GM12878 (cell line): Measurements from ENCODE around the gene RGS11. TPM values are rescaled to one million over a fixed set of nuclear protein-coding genes. Genes with fewer than 3 reads are reported as not detected.

Source experiments
- ATAC-seq: fragments of 200-7000 bp; cut with Tn5 transposase; 3 replicates; pipeline ENCODE4 v1.9.1; 2020; ENCODE audit warnings: mild to moderate bottlenecking, moderate library complexity
- BruUV-seq: library from RNA; stranded (reverse); fragments of 400-500 nt; replicated peaks from 2 replicates; lab custom pipeline; 2021; lab: Mats Ljungman, UMichigan
- CTCF ChIA-PET: fragments of 300-600 bp; sonication (Branson Sonifier 250); formaldehyde crosslinking; extraction: SDS; loops from one replicate; lab custom pipeline; 2021; ENCODE audit warnings: inconsistent platforms; lab: Yijun Ruan, JAX
- POLR2A ChIA-PET: fragments of 350-600 bp; formaldehyde crosslinking; extraction: SDS; loops from one replicate; lab custom pipeline; 2021; ENCODE audit warnings: inconsistent platforms; lab: Charles Lee
- RAD21 ChIA-PET: fragments of 300-600 bp; sonication (Branson Sonifier 250); formaldehyde crosslinking; loops from one replicate; lab custom pipeline; 2023; ENCODE audit warnings: antibody characterized with exemption; ENCODE audit not compliant: unreplicated experiment; lab: Charles Lee
- SMC1A ChIA-PET: fragments of 300-600 bp; sonication (Branson Sonifier 250); formaldehyde crosslinking; loops from one replicate; lab custom pipeline; 2023; ENCODE audit not compliant: unreplicated experiment, uncharacterized antibody; lab: Charles Lee
- DNase-seq: peaks from one replicate; pipeline ENCODE4 v3.0.0-alpha.2; 2011; ENCODE audit warnings: low read depth, low spot score
- FAIRE-seq: peaks from 3 replicates; lab custom pipeline; 2011; peaks lifted over from hg19 to GRCh38; lab: Jason Lieb, UNC
- H2AFZ ChIP-seq: 2 replicates; pipeline ENCODE4 v1.6.0; 2011; ENCODE audit warnings: low read depth, low read length, control low read depth; ENCODE audit not compliant: control insufficient read depth
- H3K27ac ChIP-seq: 2 replicates; pipeline ENCODE4 v1.5.1; 2011; ENCODE audit warnings: control low read depth; ENCODE audit not compliant: control insufficient read depth, insufficient read depth
- H3K27me3 ChIP-seq, 2 experiments: replicated peaks in 1 of 2; 2 replicates each; pipeline versions ENCODE4 v1.6.0 to v1.6.1; 2011; ENCODE audit warnings: low read length in 1 of 2; ENCODE audit not compliant: control insufficient read depth in 2 of 2, insufficient read depth in 2 of 2
- H3K36me3 ChIP-seq, 2 experiments: 2 replicates each; pipeline ENCODE4 v1.5.1; 2011; ENCODE audit warnings: low read length in 1 of 2; ENCODE audit not compliant: control insufficient read depth in 2 of 2, insufficient read depth in 2 of 2
- H3K4me1 ChIP-seq: 2 replicates; pipeline ENCODE4 v1.6.1; 2011; ENCODE audit warnings: mild to moderate bottlenecking, low read length, moderate library complexity, mixed read lengths; ENCODE audit not compliant: control insufficient read depth, insufficient read depth
- H3K4me2 ChIP-seq: 2 replicates; pipeline ENCODE4 v1.6.0; 2011; ENCODE audit warnings: control low read depth; ENCODE audit not compliant: control insufficient read depth, insufficient read depth
- H3K4me3 ChIP-seq: fragments of 200-600 bp; sonication (generic); 2 replicates; pipeline ENCODE4 v1.5.1; 2016
- H3K79me2 ChIP-seq: 2 replicates; pipeline ENCODE4 v1.6.0; 2011; ENCODE audit warnings: low read length; ENCODE audit not compliant: control insufficient read depth, insufficient read depth
- H3K9ac ChIP-seq: 2 replicates; pipeline ENCODE4 v1.8.0; 2011; ENCODE audit warnings: low read length, control low read depth, mixed read lengths; ENCODE audit not compliant: control insufficient read depth, insufficient read depth
- H3K9me3 ChIP-seq: replicated peaks from 3 replicates; pipeline ENCODE4 v1.5.1; 2011; ENCODE audit warnings: mild to moderate bottlenecking, low read length; ENCODE audit not compliant: control insufficient read depth, insufficient read depth
- H4K20me1 ChIP-seq: 2 replicates; pipeline ENCODE4 v1.6.0; 2011; ENCODE audit not compliant: control insufficient read depth, insufficient read depth
- WGBS: methylation state at CpG from one replicate; pipeline ENCODE4 v1.1.6; 2016; ENCODE audit warnings: low lambda C conversion rate; ENCODE audit not compliant: insufficient replicate concordance, insufficient coverage; ENCODE audit errors: missing lambda C conversion rate; 5-methylcytosine and 5-hydroxymethylcytosine counted together
- in situ Hi-C: fragments of 300-500 bp; cut with MboI; formaldehyde crosslinking; loops from 9 replicates; pipeline ENCODE4 v1.14.3; 2018; ENCODE audit warnings: mixed read lengths
- intact Hi-C: fragments of 100-400 bp; cut with micrococcal nuclease; formaldehyde crosslinking; loops from one replicate; pipeline ENCODE4 v1.14.2; 2022; ENCODE audit not compliant: unreplicated experiment
- polyA plus RNA-seq, 11 experiments: library from polyadenylated mRNA; depleted of rRNA in 4 of 11; unstranded in 6 of 11; stranded (reverse) in 5 of 11; fragments of >200 nt; fragmentation: Nextera tagmentation in 4 of 11; fragmentation: Illumina TruSeq in 1 of 11; extraction: Ambion mirVana in 4 of 11; extraction: Trizol in 1 of 11; gene quantifications; 1 replicate in 1 of 11; 2 replicates in 10 of 11; pipeline versions ENCODE4 v1.2.1 to v1.2.3, GENCODE V29; 2011 to 2016; ENCODE audit warnings: inconsistent platforms in 2 of 11, missing spikeins in 2 of 11, low read depth in 1 of 11
- total RNA-seq, 4 experiments: library from RNA; depleted of rRNA in 3 of 4; stranded (reverse); fragments of >200 nt in 3 of 4; fragmentation: Illumina TruSeq in 1 of 4; extraction: Trizol in 1 of 4; gene quantifications; 2 replicates each; pipeline versions ENCODE4 v1.2.1 to v1.2.3, GENCODE V29; 2013 to 2021
- TF ChIP-seq, protein P1 (sequence below): fragments of 450-650 bp; IDR thresholded peaks from 2 replicates; pipeline ENCODE4 v1.6.1; 2017; ENCODE audit warnings: mild to moderate bottlenecking, moderate library complexity
- TF ChIP-seq, protein P2 (sequence below), 3 experiments: IDR thresholded peaks in 2 of 3; conservative IDR thresholded peaks in 1 of 3; 2 replicates each; pipeline ENCODE4 v1.5.1; 2011; ENCODE audit warnings: low read depth in 3 of 3, low read length in 3 of 3, mild to moderate bottlenecking in 3 of 3, control low read depth in 2 of 3, moderate library complexity in 2 of 3, inconsistent platforms in 1 of 3, mixed read lengths in 1 of 3; ENCODE audit not compliant: control insufficient read depth in 2 of 3, insufficient read depth in 1 of 3; ENCODE audit errors: extremely low read depth in 1 of 3

The RGS11 gene
- total and polyA plus RNA-seq, 10 of the 15 experiments (the other 5 are each of a cell fraction or from before 2014, with no cell fraction given) = 0.04 TPM; not detected in 9

DNA sequence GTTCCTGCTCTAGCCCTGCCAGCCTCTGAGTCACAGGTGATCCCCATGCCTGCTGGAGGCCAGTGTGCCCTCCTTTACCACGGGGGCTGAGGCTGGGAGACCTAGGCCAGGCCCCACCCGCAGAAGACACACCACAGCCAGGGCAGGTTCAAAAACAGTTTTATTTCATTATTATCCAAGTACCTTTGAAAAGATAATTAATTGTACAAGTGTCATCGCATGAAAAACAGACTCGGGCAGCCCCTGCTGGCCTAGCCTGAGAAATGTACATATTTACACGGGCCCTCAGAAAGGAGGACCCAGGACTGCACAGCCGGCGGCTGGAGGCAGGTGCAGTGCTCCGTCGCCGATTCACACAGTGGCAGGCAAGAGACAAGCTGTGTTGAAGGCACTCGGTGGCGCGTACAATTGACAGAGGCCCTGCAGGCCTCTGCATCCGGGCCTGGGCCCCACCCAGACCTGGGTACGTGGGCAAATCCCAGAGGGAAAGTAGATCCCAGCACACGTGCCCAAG lies 11.6 kb upstream of the RGS11 start:
- no peaks in the 10 kb centered on the region for H3K27me3 ChIP-seq
- intact Hi-C loops = no loop called here
- peaks cover 0 to 13% of the 10 kb centered on the region in 2 experiments; a peak in 2 of 4 replicates for H3K36me3 ChIP-seq
- H2AFZ ChIP-seq = no peak overlapping the region
- H3K79me2 ChIP-seq = no peaks in the 10 kb centered on the region
- 79% methylated on average over 16 of the region's 16 CpGs for WGBS
- ATAC-seq (no peak), FAIRE-seq (no peak), DNase-seq (no peak)
- H3K27ac ChIP-seq = no peak overlapping the region
- no peak overlapping the region for H3K9ac ChIP-seq
- no TSS peak for BruUV-seq
- H3K4me1 ChIP-seq = no peaks in the 10 kb centered on the region
- in situ Hi-C loops = no loop called here
- ChIA-PET CTCF (no interaction called here), SMC1A (no interaction called here), POLR2A (no interaction called here), RAD21 (interaction anchor here (1.0 kb wide), 1 partner anchor 62 kb away, joined by 3 read pairs; no protein-coding TSS in a partner anchor)
- H4K20me1 ChIP-seq = no peaks in the 10 kb centered on the region
- TF ChIP-seq, protein P1, sequence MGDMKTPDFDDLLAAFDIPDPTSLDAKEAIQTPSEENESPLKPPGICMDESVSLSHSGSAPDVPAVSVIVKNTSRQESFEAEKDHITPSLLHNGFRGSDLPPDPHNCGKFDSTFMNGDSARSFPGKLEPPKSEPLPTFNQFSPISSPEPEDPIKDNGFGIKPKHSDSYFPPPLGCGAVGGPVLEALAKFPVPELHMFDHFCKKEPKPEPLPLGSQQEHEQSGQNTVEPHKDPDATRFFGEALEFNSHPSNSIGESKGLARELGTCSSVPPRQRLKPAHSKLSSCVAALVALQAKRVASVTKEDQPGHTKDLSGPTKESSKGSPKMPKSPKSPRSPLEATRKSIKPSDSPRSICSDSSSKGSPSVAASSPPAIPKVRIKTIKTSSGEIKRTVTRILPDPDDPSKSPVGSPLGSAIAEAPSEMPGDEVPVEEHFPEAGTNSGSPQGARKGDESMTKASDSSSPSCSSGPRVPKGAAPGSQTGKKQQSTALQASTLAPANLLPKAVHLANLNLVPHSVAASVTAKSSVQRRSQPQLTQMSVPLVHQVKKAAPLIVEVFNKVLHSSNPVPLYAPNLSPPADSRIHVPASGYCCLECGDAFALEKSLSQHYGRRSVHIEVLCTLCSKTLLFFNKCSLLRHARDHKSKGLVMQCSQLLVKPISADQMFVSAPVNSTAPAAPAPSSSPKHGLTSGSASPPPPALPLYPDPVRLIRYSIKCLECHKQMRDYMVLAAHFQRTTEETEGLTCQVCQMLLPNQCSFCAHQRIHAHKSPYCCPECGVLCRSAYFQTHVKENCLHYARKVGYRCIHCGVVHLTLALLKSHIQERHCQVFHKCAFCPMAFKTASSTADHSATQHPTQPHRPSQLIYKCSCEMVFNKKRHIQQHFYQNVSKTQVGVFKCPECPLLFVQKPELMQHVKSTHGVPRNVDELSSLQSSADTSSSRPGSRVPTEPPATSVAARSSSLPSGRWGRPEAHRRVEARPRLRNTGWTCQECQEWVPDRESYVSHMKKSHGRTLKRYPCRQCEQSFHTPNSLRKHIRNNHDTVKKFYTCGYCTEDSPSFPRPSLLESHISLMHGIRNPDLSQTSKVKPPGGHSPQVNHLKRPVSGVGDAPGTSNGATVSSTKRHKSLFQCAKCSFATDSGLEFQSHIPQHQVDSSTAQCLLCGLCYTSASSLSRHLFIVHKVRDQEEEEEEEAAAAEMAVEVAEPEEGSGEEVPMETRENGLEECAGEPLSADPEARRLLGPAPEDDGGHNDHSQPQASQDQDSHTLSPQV = no peak
- TF ChIP-seq, protein P2, sequence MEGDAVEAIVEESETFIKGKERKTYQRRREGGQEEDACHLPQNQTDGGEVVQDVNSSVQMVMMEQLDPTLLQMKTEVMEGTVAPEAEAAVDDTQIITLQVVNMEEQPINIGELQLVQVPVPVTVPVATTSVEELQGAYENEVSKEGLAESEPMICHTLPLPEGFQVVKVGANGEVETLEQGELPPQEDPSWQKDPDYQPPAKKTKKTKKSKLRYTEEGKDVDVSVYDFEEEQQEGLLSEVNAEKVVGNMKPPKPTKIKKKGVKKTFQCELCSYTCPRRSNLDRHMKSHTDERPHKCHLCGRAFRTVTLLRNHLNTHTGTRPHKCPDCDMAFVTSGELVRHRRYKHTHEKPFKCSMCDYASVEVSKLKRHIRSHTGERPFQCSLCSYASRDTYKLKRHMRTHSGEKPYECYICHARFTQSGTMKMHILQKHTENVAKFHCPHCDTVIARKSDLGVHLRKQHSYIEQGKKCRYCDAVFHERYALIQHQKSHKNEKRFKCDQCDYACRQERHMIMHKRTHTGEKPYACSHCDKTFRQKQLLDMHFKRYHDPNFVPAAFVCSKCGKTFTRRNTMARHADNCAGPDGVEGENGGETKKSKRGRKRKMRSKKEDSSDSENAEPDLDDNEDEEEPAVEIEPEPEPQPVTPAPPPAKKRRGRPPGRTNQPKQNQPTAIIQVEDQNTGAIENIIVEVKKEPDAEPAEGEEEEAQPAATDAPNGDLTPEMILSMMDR (IDR thresholded peaks at IDR 0.05 in 2 of 3, conservative IDR thresholded peaks at IDR 0.05 in 1 of 3; ENCODE audit: control insufficient read depth in 2 of 3, extremely low read depth in 1 of 3, insufficient read depth in 1 of 3, low read depth in 3 of 3, low read length in 3 of 3) = peak in 2 of 3 experiments; percentile 7 to 36; a peak in 3 of 6 replicates
- no peak overlapping the region for H3K4me3 ChIP-seq
- H3K9me3 ChIP-seq = no peaks in the 10 kb centered on the region
- H3K4me2 ChIP-seq = no peak overlapping the region
